Tibial artery (tissue), 4 donors: Measurements from ENCODE around the gene DLG1.
A peak's percentile ranks its signal among the peaks of the same experiment; 100 is the strongest.
"Not testable (repeated sequence)": the region's sequence is repeated elsewhere in the genome, so short reads cannot be mapped to it uniquely, and the experiment has no call there.

Experiments
- DNase-seq, 2 donors: peaks; one replicate each; pipeline ENCODE4 v3.0.0-alpha.2; 2019
- H3K27ac ChIP-seq, 2 donors: fragments of 200-600 bp; sonication (generic) in 1 of 2; 1 replicate in 1 of 2; 2 replicates in 1 of 2; pipeline ENCODE4 v1.5.1; 2018 to 2019; ENCODE audit warnings: mild to moderate bottlenecking in 1 of 2
- H3K27me3 ChIP-seq, 2 donors: fragments of 200-600 bp; sonication (generic) in 1 of 2; one replicate each; pipeline versions ENCODE4 v1.5.1 to v1.6.0; 2016 to 2019
- H3K36me3 ChIP-seq, 3 donors: fragments of 200-600 bp; sonication (generic) in 2 of 3; one replicate each; pipeline ENCODE4 v1.5.1; 2016 to 2019; ENCODE audit warnings: mild to moderate bottlenecking in 2 of 3
- H3K4me1 ChIP-seq, 4 donors: fragments of 200-600 bp; sonication (generic) in 2 of 4; 1 replicate in 3 of 4; 2 replicates in 1 of 4; pipeline ENCODE4 v1.5.1; 2016 to 2019
- H3K4me3 ChIP-seq, 2 donors: fragments of 200-600 bp; sonication (generic) in 1 of 2; 1 replicate in 1 of 2; 2 replicates in 1 of 2; pipeline ENCODE4 v1.5.1; 2018 to 2019; ENCODE audit warnings: mild to moderate bottlenecking in 2 of 2
- H3K9me3 ChIP-seq, 3 donors: fragments of 200-600 bp; sonication (generic) in 1 of 3; one replicate each; pipeline ENCODE4 v1.5.1; 2016 to 2019
- intact Hi-C: fragments of 100-400 bp; cut with DNase I; formaldehyde crosslinking; loops from one replicate; pipeline ENCODE4 v1.15.0; 2023; ENCODE audit warnings: low total_unique reads
- TF ChIP-seq, protein P1 (sequence below), 2 experiments: fragments of 200-600 bp in 1 of 2; fragments of 450-650 bp in 1 of 2; IDR thresholded peaks; one replicate each; pipeline ENCODE4 v1.5.1; 2017 to 2019; ENCODE audit warnings: antibody characterized with exemption in 2 of 2, mild to moderate bottlenecking in 1 of 2, moderate library complexity in 1 of 2

DLG1 gene

DNA sequence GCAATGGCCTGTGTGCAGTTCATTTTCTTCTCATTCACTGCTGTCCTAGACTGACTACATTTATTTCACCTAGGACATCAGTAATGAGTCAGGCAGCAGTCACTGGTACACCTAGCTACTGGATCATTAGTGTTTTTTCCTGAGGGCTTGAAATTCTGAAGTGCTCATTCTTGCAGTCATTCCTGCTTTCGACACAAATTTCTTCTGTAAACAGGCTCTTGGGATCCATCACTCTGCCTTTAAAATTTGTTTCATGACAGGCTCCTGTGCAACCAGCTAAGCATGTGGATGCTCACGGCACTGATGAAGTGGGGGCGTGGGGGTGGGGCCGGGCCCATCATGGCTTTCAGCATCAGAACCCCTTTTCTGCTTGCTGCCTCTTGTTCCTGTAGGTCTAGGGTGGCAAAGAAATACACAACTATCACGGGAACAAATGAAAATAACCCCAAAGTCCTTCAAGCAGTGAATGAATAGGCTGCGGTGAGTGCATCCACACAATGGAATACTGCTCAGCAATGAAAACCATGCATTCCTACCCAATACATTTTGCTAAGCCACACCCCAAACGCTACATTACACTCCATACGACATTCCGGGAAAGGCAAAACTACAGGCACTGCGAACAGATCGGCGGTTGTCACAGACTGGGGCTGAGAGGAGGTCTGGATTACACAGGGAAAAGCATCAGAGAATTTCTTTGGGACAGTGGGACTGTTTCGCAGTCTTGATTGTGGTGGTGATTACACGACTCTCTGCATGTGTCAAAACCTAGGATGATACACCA is 259.5 kb downstream of the DLG1 start:
- Histone ChIP-seq H3K27ac (no peak overlapping the region), H3K4me1 (no peaks in the 10 kb centered on the region), H3K4me3 (no peak overlapping the region), H3K9me3 (no peaks in the 10 kb centered on the region), H3K36me3 (peaks cover 0 to 6% (median 3%) of the 10 kb centered on the region in 3 donors), H3K27me3 (peaks cover 0 to 8% of the 10 kb centered on the region in 2 donors)
- no peak for DNase-seq
- TF ChIP-seq, protein P1, sequence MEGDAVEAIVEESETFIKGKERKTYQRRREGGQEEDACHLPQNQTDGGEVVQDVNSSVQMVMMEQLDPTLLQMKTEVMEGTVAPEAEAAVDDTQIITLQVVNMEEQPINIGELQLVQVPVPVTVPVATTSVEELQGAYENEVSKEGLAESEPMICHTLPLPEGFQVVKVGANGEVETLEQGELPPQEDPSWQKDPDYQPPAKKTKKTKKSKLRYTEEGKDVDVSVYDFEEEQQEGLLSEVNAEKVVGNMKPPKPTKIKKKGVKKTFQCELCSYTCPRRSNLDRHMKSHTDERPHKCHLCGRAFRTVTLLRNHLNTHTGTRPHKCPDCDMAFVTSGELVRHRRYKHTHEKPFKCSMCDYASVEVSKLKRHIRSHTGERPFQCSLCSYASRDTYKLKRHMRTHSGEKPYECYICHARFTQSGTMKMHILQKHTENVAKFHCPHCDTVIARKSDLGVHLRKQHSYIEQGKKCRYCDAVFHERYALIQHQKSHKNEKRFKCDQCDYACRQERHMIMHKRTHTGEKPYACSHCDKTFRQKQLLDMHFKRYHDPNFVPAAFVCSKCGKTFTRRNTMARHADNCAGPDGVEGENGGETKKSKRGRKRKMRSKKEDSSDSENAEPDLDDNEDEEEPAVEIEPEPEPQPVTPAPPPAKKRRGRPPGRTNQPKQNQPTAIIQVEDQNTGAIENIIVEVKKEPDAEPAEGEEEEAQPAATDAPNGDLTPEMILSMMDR (IDR thresholded peaks at IDR 0.05) = no peak
- intact Hi-C loops = no loop called here

GRCh38 chr3:197035577-197035976 is 262.8 kb downstream of the DLG1 start:
- TF ChIP-seq, protein P1 (IDR thresholded peaks at IDR 0.05) = no peak
- H3K36me3 ChIP-seq = no peaks in the 10 kb centered on the region
- H3K27ac ChIP-seq = no peak overlapping the region
- no peak for DNase-seq
- intact Hi-C loops = no loop called here
- peaks cover 0 to 11% of the 10 kb centered on the region in 2 donors for H3K27me3 ChIP-seq
- no peak overlapping the region for H3K4me3 ChIP-seq
- H3K9me3 ChIP-seq = no peaks in the 10 kb centered on the region
- H3K4me1 ChIP-seq = peaks cover 0 to 13% (median 4%) of the 10 kb centered on the region in 4 donors

GRCh38 chr3:197034778-197035177 is 263.6 kb downstream of the DLG1 start:
- H3K4me3 ChIP-seq, H3K36me3 ChIP-seq, intact Hi-C loops, DNase-seq, H3K27ac ChIP-seq, H3K9me3 ChIP-seq: not testable (repeated sequence)
- Histone ChIP-seq H3K4me1 (peaks cover 0 to 16% (median 6%) of the 10 kb centered on the region in 4 donors), H3K27me3 (peaks cover 0 to 12% of the 10 kb centered on the region in 2 donors)

- intact Hi-C loops = not testable (repeated sequence)
Measured at GRCh38 chr3:197033764-197034163, 264.6 kb downstream of the DLG1 start.

DNA sequence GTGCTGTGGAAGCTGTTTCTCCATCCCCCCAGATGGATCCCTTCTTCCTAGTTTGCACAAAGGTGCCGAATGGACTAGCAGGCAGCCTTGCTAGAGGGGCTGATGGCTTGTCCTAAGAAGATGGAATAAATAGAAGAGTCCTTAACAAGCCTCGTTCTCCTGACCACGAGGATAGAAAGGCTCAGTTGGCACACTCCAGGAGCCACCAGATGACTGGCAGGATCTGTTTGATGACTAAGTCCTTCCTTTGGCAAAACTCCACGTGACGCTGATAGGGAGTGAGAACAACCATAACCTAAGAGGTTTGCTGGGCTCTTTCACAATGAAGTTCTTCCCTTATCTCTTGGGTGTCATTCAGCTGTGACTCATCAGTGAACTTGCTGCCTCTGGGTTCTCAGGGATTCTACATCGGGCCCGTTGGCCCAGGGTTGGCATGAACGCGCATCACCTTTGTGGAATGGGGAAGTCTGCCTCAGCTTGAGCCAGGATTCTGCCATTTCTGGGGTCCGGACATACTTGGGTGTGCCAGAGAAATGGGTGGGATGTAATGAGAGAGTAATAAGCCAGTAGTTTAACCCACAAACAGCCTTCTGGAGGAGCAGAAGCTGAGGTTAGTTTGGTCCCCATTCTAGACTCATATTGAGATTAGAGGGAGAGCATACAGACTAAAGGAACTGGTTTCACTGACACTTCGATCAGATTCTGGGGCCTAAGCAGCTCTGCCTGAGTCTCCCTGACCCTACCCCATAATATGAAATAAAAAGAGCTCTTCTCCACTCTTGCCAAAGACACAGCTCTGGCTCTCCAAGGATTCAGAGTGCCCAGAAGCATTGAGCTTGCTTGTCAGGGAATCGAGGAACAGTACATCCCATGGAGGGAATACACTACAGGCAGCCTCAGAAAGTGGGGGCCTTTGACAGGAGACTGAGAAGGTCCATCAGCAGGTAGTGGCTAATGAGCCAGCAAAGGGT is 266.8 kb downstream of the DLG1 start:
- TF ChIP-seq, protein P1 (IDR thresholded peaks at IDR 0.05) = no peak
- Histone ChIP-seq H3K27ac (peak overlapping the region in 1 of 2 donors; percentile 8), H3K9me3 (no peaks in the 10 kb centered on the region), H3K4me3 (no peak overlapping the region), H3K36me3 (no peaks in the 10 kb centered on the region), H3K27me3 (peaks cover 0 to 37% of the 10 kb centered on the region in 2 donors), H3K4me1 (peaks cover 0 to 30% (median 22%) of the 10 kb centered on the region in 4 donors)
- intact Hi-C loops = no loop called here
- DNase-seq = peak; percentile 84 to 89

More at GRCh38 chr3:197033764-197034163, 264.6 kb downstream of the DLG1 start:
- peaks cover 0 to 26% (median 16%) of the 10 kb centered on the region in 4 donors for H3K4me1 ChIP-seq
- H3K27me3 ChIP-seq = peaks cover 0 to 23% of the 10 kb centered on the region in 2 donors
- H3K27ac ChIP-seq, DNase-seq, H3K36me3 ChIP-seq, H3K9me3 ChIP-seq, H3K4me3 ChIP-seq: not testable (repeated sequence)

GRCh38 chr3:197030379-197031314 is 267.8 kb downstream of the DLG1 start:
- no peak for DNase-seq
- Histone ChIP-seq H3K27me3 (peaks cover 0 to 38% of the 10 kb centered on the region in 2 donors), H3K9me3 (no peaks in the 10 kb centered on the region), H3K27ac (peak overlapping the region in 1 of 2 donors; percentile 8), H3K36me3 (peaks cover 0 to 3% (median 0%) of the 10 kb centered on the region in 3 donors), H3K4me3 (no peak overlapping the region), H3K4me1 (peaks cover 0 to 30% (median 22%) of the 10 kb centered on the region in 4 donors)
- intact Hi-C loops = no loop called here
- TF ChIP-seq, protein P1 (IDR thresholded peaks at IDR 0.05) = no peak
